H1 (cell line): ENCODE results near the gene PRODH2. TPM values are rescaled to one million over a fixed set of nuclear protein-coding genes. Genes with fewer than 3 reads are reported as not detected.

ENCODE experiments used
- KDM5A ChIP-seq: fragments of 200-600 bp; IDR thresholded peaks from 2 replicates; pipeline ENCODE4 v1.7.1; 2012; ENCODE audit warnings: mild to moderate bottlenecking, low read length, inconsistent platforms, mixed read lengths
- polyA plus RNA-seq, 7 experiments: library from polyadenylated mRNA; depleted of rRNA in 3 of 7; stranded (reverse) in 5 of 7; unstranded in 2 of 7; fragments of >200 nt in 5 of 7; fragments of 200-250 nt in 2 of 7; gene quantifications; 1 replicate in 5 of 7; 2 replicates in 1 of 7; 4 replicates in 1 of 7; pipeline versions ENCODE4 v1.2.1 to v1.2.3, GENCODE V29; 2011 to 2013; ENCODE audit warnings: missing spikeins in 2 of 7, mixed read lengths in 2 of 7
- total RNA-seq: library from RNA; stranded (reverse); fragmentation: NEBNext Ultra II Directional; extraction: Animal tissue kit (Norgen Biotek cat#: 25700); gene quantifications from 2 replicates; pipeline ENCODE4 v1.2.1, GENCODE V29; 2021

The PRODH2 gene
- total and polyA plus RNA-seq, 2 of the 8 experiments (the other 6 are each of a cell fraction or from before 2014, with no cell fraction given): not detected

- TF ChIP-seq KDM5A: no peak
Observed at GRCh38 chr19:35797663-35798062, 15.0 kb downstream of the PRODH2 start (continued).
